Fibroblast of villous mesenchyme (primary cell): Measurements from ENCODE around the gene CARD16. TPM values are rescaled to one million over a fixed set of nuclear protein-coding genes. Genes with fewer than 3 reads are reported as not detected.
A peak's percentile ranks its signal among the peaks of the same experiment; 100 is the strongest.
"Not testable (repeated sequence)": the region's sequence is repeated elsewhere in the genome, so short reads cannot be mapped to it uniquely, and the experiment has no call there.

Experiments
- DNase-seq: peaks from one replicate; pipeline ENCODE4 v3.0.0-alpha.2; 2010; ENCODE audit warnings: low read depth
- H3K4me3 ChIP-seq: 2 replicates; pipeline ENCODE4 v1.5.1; 2011; ENCODE audit warnings: low read depth, mild to moderate bottlenecking, low read length
- CTCF ChIP-seq: IDR thresholded peaks from 2 replicates; pipeline ENCODE4 v1.5.1; 2012; ENCODE audit warnings: low read depth, mild to moderate bottlenecking, low read length; ENCODE audit not compliant: insufficient read depth
- total RNA-seq: library from RNA; depleted of rRNA; stranded (reverse); fragments of >200 nt; gene quantifications from 2 replicates; pipeline ENCODE4 v1.2.3, GENCODE V29; 2012

CARD16 gene
- total RNA-seq, 1 donor, result 30.7 TPM

GRCh38 chr11:105073456-105074165, 28.5 kb upstream of the CARD16 start:
- TF ChIP-seq CTCF, result no peak
- DNase-seq, result no peak
- no peak overlapping the region for H3K4me3 ChIP-seq

GRCh38 chr11:105072080-105072479, 26.9 kb upstream of the CARD16 start:
- H3K4me3 ChIP-seq, DNase-seq: not testable (repeated sequence)

GRCh38 chr11:105071089-105071732, 26.1 kb upstream of the CARD16 start:
- DNase-seq, result no peak
- no peak overlapping the region for H3K4me3 ChIP-seq
- no peak for TF ChIP-seq CTCF

GRCh38 chr11:105070306-105070705, 25.2 kb upstream of the CARD16 start:
- DNase-seq, result no peak
- no peak overlapping the region for H3K4me3 ChIP-seq
- no peak for TF ChIP-seq CTCF

- H3K4me3 ChIP-seq, DNase-seq: not testable (repeated sequence)
Observed at GRCh38 chr11:105069749-105070148, 24.6 kb upstream of the CARD16 start.

GRCh38 chr11:105063245-105063941, 18.3 kb upstream of the CARD16 start:
- DNase-seq, result peak; percentile 21
- H3K4me3 ChIP-seq, result peak overlapping the region; percentile 6

GRCh38 chr11:105057432-105057831, 12.3 kb upstream of the CARD16 start:
- no peak for TF ChIP-seq CTCF
- no peak overlapping the region for H3K4me3 ChIP-seq
- no peak for DNase-seq

GRCh38 chr11:105056446-105056845, 11.3 kb upstream of the CARD16 start:
- TF ChIP-seq CTCF, result no peak
- H3K4me3 ChIP-seq, result no peak overlapping the region
- no peak for DNase-seq
